ENCODE results near the gene MATN4. TPM values are rescaled to one million over a fixed set of nuclear protein-coding genes. Genes with fewer than 3 reads are reported as not detected.

MATN4 gene
- total and polyA plus RNA-seq, 2 of the 13 experiments (the other 11 are each of a cell fraction or from before 2014, with no cell fraction given) = not detected

DNA sequence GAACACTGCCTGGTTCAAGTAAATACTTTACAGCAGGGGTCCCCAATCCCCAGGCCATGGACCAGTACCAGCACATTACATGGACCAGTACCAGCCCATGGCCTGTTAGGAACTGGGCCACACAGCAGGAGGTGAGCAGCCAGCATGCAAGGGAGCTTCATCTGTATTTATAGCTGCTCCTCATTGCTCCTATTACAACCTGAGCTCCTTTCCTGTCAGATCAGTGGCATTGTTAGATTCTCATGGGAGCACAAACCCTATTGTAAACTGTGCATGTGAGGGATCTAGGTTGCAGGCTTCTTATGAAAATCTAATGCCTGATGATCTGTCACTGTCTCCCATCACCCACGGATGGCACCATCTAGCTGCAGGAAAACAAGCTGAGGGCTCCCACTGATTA lies 13.4 kb downstream of the MATN4 start:
- Histone ChIP-seq H3K4me3 (replicated peaks in 1 of 3; ENCODE audit: insufficient read depth in 1 of 3, low read depth in 2 of 3, low read length in 3 of 3) (no peak overlapping the region), H4K20me1 (ENCODE audit: insufficient read depth, low read length) (no peaks in the 10 kb centered on the region), H3K4me1 (ENCODE audit: insufficient read depth, low read length) (peaks cover 16% of the 10 kb centered on the region; the same call in 1 of the 2 replicates), H3K79me2 (ENCODE audit: insufficient read depth, low read length) (no peaks in the 10 kb centered on the region), H3K4me2 (ENCODE audit: low read depth, low read length) (no peak overlapping the region), H3K9me3 (ENCODE audit: low read length) (no peaks in the 10 kb centered on the region), H2AFZ (ENCODE audit: low read length) (no peak overlapping the region), H3K27me3 (ENCODE audit: control insufficient read depth in 1 of 2, insufficient read depth in 2 of 2, low read length in 2 of 2) (peaks cover 2 to 49% of the 10 kb centered on the region in 2 experiments; a peak in 4 of 5 replicates), H3K9ac (ENCODE audit: insufficient read depth, low read depth, low read length) (no peak overlapping the region), H3K27ac (ENCODE audit: extremely low read length, insufficient read depth, low read length) (no peak overlapping the region), H3K36me3 (replicated peaks in 1 of 2; ENCODE audit: control insufficient read depth in 1 of 2, insufficient read depth in 2 of 2, low read length in 2 of 2) (no peaks in the 10 kb centered on the region)
- intact Hi-C loops (cut with micrococcal nuclease; ENCODE audit: unreplicated experiment) (loop anchor here (5.0 kb wide), 1 partner anchor 157 kb away; no protein-coding TSS in a partner anchor), in situ Hi-C loops (cut with HindIII; ENCODE audit: extremely low pct_ligation_motif_present, low pct_unique_long_range_greater_than_20kb) (loop anchor here (10.0 kb wide), 1 partner anchor 280 kb away; no protein-coding TSS in a partner anchor)
- no peak for FAIRE-seq
- BruUV-seq (replicated peaks) = no TSS peak
- TF ChIP-seq NFRKB (IDR thresholded peaks at IDR 0.05) = no peak
- TF ChIP-seq, protein P1, sequence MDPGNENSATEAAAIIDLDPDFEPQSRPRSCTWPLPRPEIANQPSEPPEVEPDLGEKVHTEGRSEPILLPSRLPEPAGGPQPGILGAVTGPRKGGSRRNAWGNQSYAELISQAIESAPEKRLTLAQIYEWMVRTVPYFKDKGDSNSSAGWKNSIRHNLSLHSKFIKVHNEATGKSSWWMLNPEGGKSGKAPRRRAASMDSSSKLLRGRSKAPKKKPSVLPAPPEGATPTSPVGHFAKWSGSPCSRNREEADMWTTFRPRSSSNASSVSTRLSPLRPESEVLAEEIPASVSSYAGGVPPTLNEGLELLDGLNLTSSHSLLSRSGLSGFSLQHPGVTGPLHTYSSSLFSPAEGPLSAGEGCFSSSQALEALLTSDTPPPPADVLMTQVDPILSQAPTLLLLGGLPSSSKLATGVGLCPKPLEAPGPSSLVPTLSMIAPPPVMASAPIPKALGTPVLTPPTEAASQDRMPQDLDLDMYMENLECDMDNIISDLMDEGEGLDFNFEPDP (CRISPR knock-in tag; conservative IDR thresholded peaks at IDR 0.05) = 0 out of 2 replicates have a peak, but pooled peaks have one; percentile 58
- TF ChIP-seq, protein P2, sequence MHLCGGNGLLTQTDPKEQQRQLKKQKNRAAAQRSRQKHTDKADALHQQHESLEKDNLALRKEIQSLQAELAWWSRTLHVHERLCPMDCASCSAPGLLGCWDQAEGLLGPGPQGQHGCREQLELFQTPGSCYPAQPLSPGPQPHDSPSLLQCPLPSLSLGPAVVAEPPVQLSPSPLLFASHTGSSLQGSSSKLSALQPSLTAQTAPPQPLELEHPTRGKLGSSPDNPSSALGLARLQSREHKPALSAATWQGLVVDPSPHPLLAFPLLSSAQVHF (CRISPR knock-in tag; IDR thresholded peaks at IDR 0.05) = no peak
- no peak for TF ChIP-seq REL (CRISPR knock-in tag; conservative IDR thresholded peaks at IDR 0.05)
- no peak for DNase-seq (ENCODE audit: low spot score)
- 5% methylated on average over 1 of the region's 1 CpG for WGBS (ENCODE audit: low lambda C conversion rate)
- ATAC-seq = no peak
- CTCF ChIA-PET (ENCODE audit: low intra/inter-chr PET ratio, low total read pairs) = no interaction called here
- POLR2A ChIA-PET = no interaction called here

DNA sequence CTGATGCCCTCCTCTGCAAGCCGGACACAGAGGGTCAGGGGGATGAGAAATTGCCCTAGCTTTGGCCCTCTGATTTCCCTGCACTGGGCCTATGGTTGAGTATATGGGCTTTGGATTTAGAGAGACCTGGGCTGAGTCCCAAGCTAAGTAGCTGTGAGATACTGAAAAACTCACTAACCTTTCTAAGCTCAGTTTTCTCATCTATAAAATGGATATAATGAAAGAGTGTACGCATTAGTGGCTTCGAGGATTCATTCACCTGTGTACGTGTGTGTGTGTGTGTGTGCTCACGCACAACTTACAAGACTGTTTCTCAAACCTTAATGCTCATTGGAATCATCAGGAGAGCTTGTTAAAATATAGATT lies 14.1 kb downstream of the MATN4 start:
- no peak for FAIRE-seq
- no peak overlapping the region for H2AFZ ChIP-seq (ENCODE audit: low read length)
- TF ChIP-seq, protein P3, sequence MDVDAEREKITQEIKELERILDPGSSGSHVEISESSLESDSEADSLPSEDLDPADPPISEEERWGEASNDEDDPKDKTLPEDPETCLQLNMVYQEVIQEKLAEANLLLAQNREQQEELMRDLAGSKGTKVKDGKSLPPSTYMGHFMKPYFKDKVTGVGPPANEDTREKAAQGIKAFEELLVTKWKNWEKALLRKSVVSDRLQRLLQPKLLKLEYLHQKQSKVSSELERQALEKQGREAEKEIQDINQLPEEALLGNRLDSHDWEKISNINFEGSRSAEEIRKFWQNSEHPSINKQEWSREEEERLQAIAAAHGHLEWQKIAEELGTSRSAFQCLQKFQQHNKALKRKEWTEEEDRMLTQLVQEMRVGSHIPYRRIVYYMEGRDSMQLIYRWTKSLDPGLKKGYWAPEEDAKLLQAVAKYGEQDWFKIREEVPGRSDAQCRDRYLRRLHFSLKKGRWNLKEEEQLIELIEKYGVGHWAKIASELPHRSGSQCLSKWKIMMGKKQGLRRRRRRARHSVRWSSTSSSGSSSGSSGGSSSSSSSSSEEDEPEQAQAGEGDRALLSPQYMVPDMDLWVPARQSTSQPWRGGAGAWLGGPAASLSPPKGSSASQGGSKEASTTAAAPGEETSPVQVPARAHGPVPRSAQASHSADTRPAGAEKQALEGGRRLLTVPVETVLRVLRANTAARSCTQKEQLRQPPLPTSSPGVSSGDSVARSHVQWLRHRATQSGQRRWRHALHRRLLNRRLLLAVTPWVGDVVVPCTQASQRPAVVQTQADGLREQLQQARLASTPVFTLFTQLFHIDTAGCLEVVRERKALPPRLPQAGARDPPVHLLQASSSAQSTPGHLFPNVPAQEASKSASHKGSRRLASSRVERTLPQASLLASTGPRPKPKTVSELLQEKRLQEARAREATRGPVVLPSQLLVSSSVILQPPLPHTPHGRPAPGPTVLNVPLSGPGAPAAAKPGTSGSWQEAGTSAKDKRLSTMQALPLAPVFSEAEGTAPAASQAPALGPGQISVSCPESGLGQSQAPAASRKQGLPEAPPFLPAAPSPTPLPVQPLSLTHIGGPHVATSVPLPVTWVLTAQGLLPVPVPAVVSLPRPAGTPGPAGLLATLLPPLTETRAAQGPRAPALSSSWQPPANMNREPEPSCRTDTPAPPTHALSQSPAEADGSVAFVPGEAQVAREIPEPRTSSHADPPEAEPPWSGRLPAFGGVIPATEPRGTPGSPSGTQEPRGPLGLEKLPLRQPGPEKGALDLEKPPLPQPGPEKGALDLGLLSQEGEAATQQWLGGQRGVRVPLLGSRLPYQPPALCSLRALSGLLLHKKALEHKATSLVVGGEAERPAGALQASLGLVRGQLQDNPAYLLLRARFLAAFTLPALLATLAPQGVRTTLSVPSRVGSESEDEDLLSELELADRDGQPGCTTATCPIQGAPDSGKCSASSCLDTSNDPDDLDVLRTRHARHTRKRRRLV (CRISPR knock-in tag; IDR thresholded peaks at IDR 0.05) = no peak

More for the DNA sequence above, 14.1 kb downstream of the MATN4 start:
- Histone ChIP-seq H3K27me3 (ENCODE audit: control insufficient read depth in 1 of 2, insufficient read depth in 2 of 2, low read length in 2 of 2) (peaks cover 2 to 53% of the 10 kb centered on the region in 2 experiments; a peak in 4 of 5 replicates), H3K9ac (ENCODE audit: insufficient read depth, low read depth, low read length) (no peak overlapping the region), H3K4me2 (ENCODE audit: low read depth, low read length) (peak overlapping the region; percentile 71), H3K79me2 (ENCODE audit: insufficient read depth, low read length) (no peaks in the 10 kb centered on the region), H3K4me3 (replicated peaks in 1 of 3; ENCODE audit: insufficient read depth in 1 of 3, low read depth in 2 of 3, low read length in 3 of 3) (peak overlapping the region in 1 of 3 experiments; percentile 60; a peak in 1 of 6 replicates), H3K4me1 (ENCODE audit: insufficient read depth, low read length) (peaks cover 16% of the 10 kb centered on the region; the same call in 1 of the 2 replicates), H3K9me3 (ENCODE audit: low read length) (no peaks in the 10 kb centered on the region), H3K27ac (ENCODE audit: extremely low read length, insufficient read depth, low read length) (no peak overlapping the region), H4K20me1 (ENCODE audit: insufficient read depth, low read length) (no peaks in the 10 kb centered on the region), H3K36me3 (replicated peaks in 1 of 2; ENCODE audit: control insufficient read depth in 1 of 2, insufficient read depth in 2 of 2, low read length in 2 of 2) (no peaks in the 10 kb centered on the region)
- in situ Hi-C loops (cut with HindIII; ENCODE audit: extremely low pct_ligation_motif_present, low pct_unique_long_range_greater_than_20kb) = loop anchor here (10.0 kb wide), 1 partner anchor 279 kb away; no protein-coding TSS in a partner anchor
- ATAC-seq (no peak), DNase-seq (ENCODE audit: low spot score) (no peak)
- no TSS peak for BruUV-seq (replicated peaks)
- WGBS (ENCODE audit: low lambda C conversion rate) = 34% methylated on average over 5 of the region's 5 CpGs
- intact Hi-C loops (cut with micrococcal nuclease; ENCODE audit: unreplicated experiment) = loop anchor here (5.0 kb wide), 1 partner anchor 157 kb away; no protein-coding TSS in a partner anchor
- ChIA-PET POLR2A (interaction anchor here (1.0 kb wide), 1 partner anchor 160 kb away, joined by 3 read pairs; no protein-coding TSS in a partner anchor), CTCF (ENCODE audit: low intra/inter-chr PET ratio, low total read pairs) (interaction anchor here (1.1 kb wide), 1 partner anchor 18 kb away, joined by 3 read pairs; no protein-coding TSS in a partner anchor)
